ENCODE data around the gene TNFRSF4. TPM values are rescaled to one million over a fixed set of nuclear protein-coding genes. Genes with fewer than 3 reads are reported as not detected.

The TNFRSF4 gene
- total and polyA plus RNA-seq, 2 of the 8 experiments (the other 6 are each of a cell fraction or from before 2014, with no cell fraction given), result 0.06 TPM; not detected in 1

GRCh38 chr1:1239227-1239613 is 25.3 kb upstream of the TNFRSF4 start:
- 88% methylated on average over 12 of the region's 15 CpGs; no CpG with 5 or more reads in 1 of the 2 experiments for WGBS, 2 experiments (ENCODE audit: extremely low coverage in 1 of 2, insufficient coverage in 1 of 2, insufficient read length in 1 of 2, insufficient replicate concordance in 2 of 2, low coverage in 1 of 2, low lambda C conversion rate in 2 of 2, missing lambda C conversion rate in 1 of 2)
- DNase-seq (ENCODE audit: low read depth in 1 of 2, low spot score in 2 of 2) (no peak), FAIRE-seq (no peak)
- Histone ChIP-seq H3K27me3 (replicated peaks in 1 of 4; ENCODE audit: control insufficient read depth in 3 of 4, extremely low read depth in 1 of 4, insufficient read depth in 3 of 4, low read length in 3 of 4) (no peaks in the 10 kb centered on the region; a peak in 2 of 7 replicates), H3K27ac (ENCODE audit: low read depth, low read length) (no peak overlapping the region), H3K4ac (replicated peaks; ENCODE audit: insufficient read length, low read depth, low read length) (no peak overlapping the region), H4K91ac (replicated peaks; ENCODE audit: insufficient read length, low read length) (no peak overlapping the region), H3K56ac (replicated peaks; ENCODE audit: insufficient read length, low read depth, low read length) (no peak overlapping the region), H4K20me1 (replicated peaks in 1 of 2; ENCODE audit: control insufficient read depth in 1 of 2, insufficient read depth in 2 of 2, low read length in 2 of 2) (peaks cover 4 to 13% of the 10 kb centered on the region in 2 experiments), H2BK12ac (ENCODE audit: low read depth, low read length) (no peak overlapping the region), H2BK5ac (ENCODE audit: low read depth, low read length) (no peak overlapping the region), H3K9ac (replicated peaks in 1 of 4; ENCODE audit: extremely low read depth in 1 of 4, low read depth in 3 of 4, low read length in 3 of 4) (no peak overlapping the region), H3K18ac (ENCODE audit: extremely low read depth, low read length) (no peak overlapping the region), H3K23me2 (ENCODE audit: low read depth, low read length) (no peaks in the 10 kb centered on the region), H3K4me2 (ENCODE audit: insufficient read depth in 1 of 2, low read depth in 2 of 2, low read length in 2 of 2) (no peak overlapping the region), H2BK20ac (ENCODE audit: low read length) (no peak overlapping the region), H3K14ac (ENCODE audit: insufficient read length) (no peak overlapping the region), H3K79me1 (ENCODE audit: low read depth, low read length) (peaks cover 4% of the 10 kb centered on the region; the same call in 1 of the 2 replicates), H3K79me2 (ENCODE audit: control insufficient read depth in 1 of 2, insufficient read depth in 2 of 2, low read length in 2 of 2) (no peaks in the 10 kb centered on the region; a peak in 1 of 4 replicates), H2BK120ac (replicated peaks; ENCODE audit: low read depth, low read length) (no peak overlapping the region), H3K9me3 (ENCODE audit: insufficient read depth in 2 of 2, low read depth in 1 of 2, low read length in 1 of 2) (no peaks in the 10 kb centered on the region), H2AK5ac (ENCODE audit: low read depth, low read length) (no peak overlapping the region), H3K4me1 (replicated peaks in 1 of 4; ENCODE audit: control insufficient read depth in 3 of 4, insufficient read depth in 4 of 4, low read length in 3 of 4) (peaks cover 0 to 6% (median 2%) of the 10 kb centered on the region in 4 experiments; a peak in 2 of 7 replicates), H2AFZ (ENCODE audit: low read length) (no peak overlapping the region), H3K36me3 (ENCODE audit: control insufficient read depth in 2 of 4, insufficient read depth in 4 of 4, low read length in 3 of 4) (no peaks in the 10 kb centered on the region), H2BK15ac (ENCODE audit: low read length) (no peak overlapping the region), H3K23ac (ENCODE audit: insufficient read length) (no peak overlapping the region), H3K4me3 (ENCODE audit: extremely low read depth in 1 of 4, insufficient read depth in 2 of 4, low read depth in 3 of 4, low read length in 4 of 4) (no peak overlapping the region), H4K5ac (ENCODE audit: insufficient read length, low read depth, low read length) (no peak overlapping the region), H4K8ac (ENCODE audit: extremely low read depth, insufficient read depth, low read length) (no peak overlapping the region)
- ChIA-PET POLR2A (ENCODE audit: partially characterized antibody) (interaction anchor here (0.9 to 1.2 kb wide), 3 partner anchors 8 to 110 kb away, joined by 3 to 8 read pairs (median 8); no protein-coding TSS in a partner anchor), CTCF (ENCODE audit: partially characterized antibody) (interaction anchor here (0.8 to 1.4 kb wide), 8 partner anchors 8 to 117 kb away, joined by 3 to 5 read pairs (median 3); no protein-coding TSS in a partner anchor)
- TF ChIP-seq CTCF (IDR thresholded peaks at IDR 0.05; ENCODE audit: control extremely low read depth in 1 of 3, insufficient read depth in 1 of 3, low read depth in 1 of 3, low read length in 3 of 3) (peak in 1 of 3 experiments; percentile 17; a peak in 2 of 4 replicates), MAX (IDR thresholded peaks at IDR 0.05) (no peak)
